ENCODE data around the gene MYH3.

DNA sequence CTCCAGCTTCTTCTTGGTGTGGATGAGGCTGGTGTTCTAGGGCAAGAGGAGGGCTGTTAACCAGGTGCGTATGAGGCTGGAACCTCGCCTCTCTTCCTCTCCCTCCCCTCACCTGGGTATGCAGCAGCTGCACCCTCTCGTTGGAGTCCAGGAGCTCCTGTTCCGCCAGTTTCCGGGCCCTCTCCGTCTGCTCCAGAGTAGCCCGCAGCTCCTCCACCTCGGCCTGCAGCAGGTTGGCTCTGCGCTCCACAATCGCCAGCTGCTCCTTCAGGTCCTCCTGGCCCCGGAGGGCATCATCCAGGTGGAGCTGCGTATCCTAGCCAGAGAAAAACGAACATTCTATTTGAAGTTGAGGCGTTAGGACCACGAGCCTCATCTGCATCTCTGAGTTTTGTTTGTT is 25.4 kb downstream of the MYH3 start:
- TF ChIP-seq CTCF (IDR thresholded peaks at IDR 0.05): no peak
- TF ChIP-seq POLR2A (IDR thresholded peaks at IDR 0.05): no peak

Data from body of pancreas (tissue), 4 donors.